ENCODE results near the gene SLC12A7.
"Not testable (repeated sequence)": the region's sequence is repeated elsewhere in the genome, so short reads cannot be mapped to it uniquely, and the experiment has no call there.

The SLC12A7 gene

DNA sequence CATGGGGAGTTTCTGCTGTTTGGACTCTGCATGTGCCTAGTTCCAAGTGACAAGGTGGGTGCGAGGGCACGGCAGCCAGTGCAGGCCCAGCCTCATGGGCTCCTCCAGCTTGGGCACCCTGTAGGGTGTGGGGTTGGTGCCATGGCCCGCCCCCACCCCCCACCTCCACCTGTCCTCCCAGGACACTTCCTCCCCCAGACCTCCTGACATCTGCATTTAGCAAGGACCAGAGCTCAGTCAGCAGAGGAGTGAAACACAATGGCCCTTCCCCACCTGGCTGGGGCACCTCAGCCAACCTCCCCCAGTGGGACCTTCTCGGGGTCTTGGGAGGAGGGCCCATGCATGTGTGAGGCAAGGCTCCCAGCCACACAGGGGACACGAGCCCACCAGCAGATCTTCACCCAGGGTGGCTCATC lies 105.2 kb downstream of the SLC12A7 start:
- 90 to 93% methylated on average over 5 of the region's 5 CpGs for WGBS, 2 experiments
- Histone ChIP-seq H3K4me1 (ENCODE audit: control insufficient read depth, insufficient read depth, low read length) (peaks cover 3% of the 10 kb centered on the region), H3K27ac (ENCODE audit: insufficient read depth, low read depth, low read length, poor library complexity, severe bottlenecking) (no peak overlapping the region), H3K9me3 (ENCODE audit: control insufficient read depth, low read length) (no peaks in the 10 kb centered on the region), H3K4me3 (ENCODE audit: insufficient read depth, low read depth, low read length) (no peak overlapping the region), H3K36me3 (ENCODE audit: control insufficient read depth, insufficient read depth, low read length) (no peaks in the 10 kb centered on the region), H3K27me3 (ENCODE audit: control insufficient read depth, insufficient read depth, low read length, poor library complexity, severe bottlenecking) (peaks cover 81% of the 10 kb centered on the region)

DNA sequence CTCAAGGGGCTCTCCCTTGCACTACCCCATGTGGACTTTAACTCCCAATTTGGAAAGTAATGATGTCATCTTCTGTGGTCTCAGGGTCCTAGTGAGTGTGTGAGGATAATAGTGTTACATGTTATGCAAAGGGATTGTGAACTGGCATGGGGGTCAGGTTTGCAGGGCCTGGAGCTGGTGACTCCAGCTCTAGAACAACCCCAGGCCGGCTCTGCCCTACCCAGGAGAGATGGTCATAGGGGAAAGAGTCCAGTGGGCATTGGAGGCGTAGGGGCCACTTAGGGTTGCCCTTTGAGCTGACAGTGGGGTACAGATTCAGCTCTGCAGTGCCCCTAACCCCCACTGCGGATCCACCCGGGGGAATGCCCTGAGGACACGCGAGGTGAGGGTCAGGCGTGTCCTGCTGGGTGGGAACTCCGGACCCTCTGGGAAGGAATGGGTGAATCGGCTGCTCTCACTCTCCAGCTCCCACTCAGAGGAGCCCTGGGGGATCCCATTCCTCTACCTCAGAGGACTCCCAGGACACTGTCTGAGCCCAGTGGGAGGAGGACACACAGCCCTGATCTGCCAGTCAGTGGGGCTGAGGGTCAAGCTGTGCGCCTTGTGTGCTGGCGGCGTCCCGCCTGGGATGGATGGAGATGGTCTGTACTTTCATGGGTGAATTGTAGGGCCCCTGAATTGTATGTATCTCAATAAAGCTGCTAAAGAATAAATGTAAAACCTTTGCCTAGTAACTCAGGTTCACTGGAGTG lies 105.8 kb downstream of the SLC12A7 start:
- Histone ChIP-seq H3K27ac (ENCODE audit: insufficient read depth, low read depth, low read length, poor library complexity, severe bottlenecking) (no peak overlapping the region), H3K9me3 (ENCODE audit: control insufficient read depth, low read length) (no peaks in the 10 kb centered on the region), H3K4me1 (ENCODE audit: control insufficient read depth, insufficient read depth, low read length) (peaks cover 3% of the 10 kb centered on the region), H3K4me3 (ENCODE audit: insufficient read depth, low read depth, low read length) (no peak overlapping the region), H3K36me3 (ENCODE audit: control insufficient read depth, insufficient read depth, low read length) (no peaks in the 10 kb centered on the region), H3K27me3 (ENCODE audit: control insufficient read depth, insufficient read depth, low read length, poor library complexity, severe bottlenecking) (peaks cover 81% of the 10 kb centered on the region)
- 94 to 95% methylated on average over 13 of the region's 13 CpGs for WGBS, 2 experiments

DNA sequence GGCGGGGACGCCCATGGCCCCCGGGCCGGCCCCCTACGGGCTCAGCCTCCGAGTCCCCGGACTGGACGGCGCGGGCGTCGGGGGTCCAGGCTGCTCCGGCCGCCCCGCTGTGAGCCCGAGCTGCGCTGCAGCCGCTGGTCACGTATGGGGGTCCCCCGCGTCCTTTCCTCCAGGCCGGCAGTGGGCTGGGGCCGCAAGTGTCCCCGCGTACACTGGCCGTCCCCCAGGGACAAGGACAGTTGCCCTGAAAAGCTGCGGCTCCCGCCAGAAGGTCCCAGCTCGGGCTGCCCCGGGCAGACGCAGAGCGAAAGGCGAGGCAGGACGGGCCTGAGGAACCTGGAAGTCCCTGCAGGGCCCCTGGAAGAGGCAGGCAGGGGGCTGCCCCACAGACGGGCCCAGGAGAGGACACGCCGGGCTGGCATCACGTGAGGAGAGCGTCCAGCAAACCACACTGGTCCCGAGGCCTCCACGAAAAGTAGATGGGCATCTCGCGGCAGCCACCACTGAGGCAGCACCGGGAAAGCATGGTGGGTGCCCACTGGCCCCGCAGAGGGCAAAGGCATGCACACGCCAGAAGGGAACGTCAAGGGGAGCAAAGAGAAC lies 106.5 kb downstream of the SLC12A7 start:
- Histone ChIP-seq H3K4me3 (ENCODE audit: insufficient read depth, low read depth, low read length) (peak overlapping the region; percentile 43), H3K9me3 (ENCODE audit: control insufficient read depth, low read length) (no peaks in the 10 kb centered on the region), H3K27ac (ENCODE audit: insufficient read depth, low read depth, low read length, poor library complexity, severe bottlenecking) (no peak overlapping the region), H3K36me3 (ENCODE audit: control insufficient read depth, insufficient read depth, low read length) (no peaks in the 10 kb centered on the region), H3K27me3 (ENCODE audit: control insufficient read depth, insufficient read depth, low read length, poor library complexity, severe bottlenecking) (peaks cover 74% of the 10 kb centered on the region), H3K4me1 (ENCODE audit: control insufficient read depth, insufficient read depth, low read length) (peaks cover 3% of the 10 kb centered on the region)
- WGBS, 2 experiments, result 46% methylated on average over 47 of the region's 47 CpGs

DNA sequence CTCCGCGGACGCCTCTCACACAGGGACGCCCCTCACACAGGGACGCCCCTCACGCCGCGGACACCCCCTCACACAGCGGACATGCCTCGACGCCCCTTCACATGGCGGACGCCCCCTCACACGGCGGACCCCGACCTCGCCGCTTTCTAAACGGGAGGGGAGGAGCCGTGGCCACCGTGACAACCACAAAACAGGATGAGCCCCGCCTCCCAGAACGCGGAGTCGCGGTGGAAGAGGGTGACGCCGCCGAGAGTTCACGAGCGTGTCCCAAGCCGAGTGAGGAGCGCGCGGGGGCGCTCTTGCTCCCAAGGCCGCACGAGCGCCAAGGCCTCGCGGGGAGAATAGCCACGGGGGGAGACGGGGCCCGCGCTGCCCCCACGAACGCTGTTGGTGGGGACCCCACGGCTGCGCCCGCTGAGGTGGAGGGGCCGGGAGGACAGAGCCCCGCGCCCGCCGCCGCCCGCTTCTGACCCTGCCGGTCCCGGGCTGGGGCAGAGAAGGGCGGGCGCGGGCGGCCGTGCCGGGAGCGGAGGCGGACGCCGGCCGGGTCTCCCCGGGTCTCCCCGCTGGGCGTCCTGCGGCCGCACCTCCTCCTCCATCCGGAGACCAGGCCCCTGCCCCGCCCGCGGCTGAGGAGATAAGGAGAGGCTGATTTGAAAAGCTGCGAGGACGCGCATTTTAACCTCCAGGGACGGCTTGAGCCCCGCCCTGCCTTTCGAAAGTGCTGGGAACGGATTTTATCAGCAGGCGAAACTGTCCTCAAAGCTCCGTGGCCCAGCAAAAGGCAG lies 107.2 kb downstream of the SLC12A7 start:
- WGBS, 2 experiments, result 6 to 7% methylated on average over 88 of the region's 88 CpGs
- no peaks in the 10 kb centered on the region for H3K36me3 ChIP-seq (ENCODE audit: control insufficient read depth, insufficient read depth, low read length)
- H3K4me1 ChIP-seq (ENCODE audit: control insufficient read depth, insufficient read depth, low read length), result peaks cover 3% of the 10 kb centered on the region
- peaks cover 67% of the 10 kb centered on the region for H3K27me3 ChIP-seq (ENCODE audit: control insufficient read depth, insufficient read depth, low read length, poor library complexity, severe bottlenecking)
- H3K4me3 ChIP-seq (ENCODE audit: insufficient read depth, low read depth, low read length), result peak overlapping the region; percentile 43
- H3K9me3 ChIP-seq (ENCODE audit: control insufficient read depth, low read length), result no peaks in the 10 kb centered on the region
- H3K27ac ChIP-seq (ENCODE audit: insufficient read depth, low read depth, low read length, poor library complexity, severe bottlenecking), result peak overlapping the region; percentile 8

DNA sequence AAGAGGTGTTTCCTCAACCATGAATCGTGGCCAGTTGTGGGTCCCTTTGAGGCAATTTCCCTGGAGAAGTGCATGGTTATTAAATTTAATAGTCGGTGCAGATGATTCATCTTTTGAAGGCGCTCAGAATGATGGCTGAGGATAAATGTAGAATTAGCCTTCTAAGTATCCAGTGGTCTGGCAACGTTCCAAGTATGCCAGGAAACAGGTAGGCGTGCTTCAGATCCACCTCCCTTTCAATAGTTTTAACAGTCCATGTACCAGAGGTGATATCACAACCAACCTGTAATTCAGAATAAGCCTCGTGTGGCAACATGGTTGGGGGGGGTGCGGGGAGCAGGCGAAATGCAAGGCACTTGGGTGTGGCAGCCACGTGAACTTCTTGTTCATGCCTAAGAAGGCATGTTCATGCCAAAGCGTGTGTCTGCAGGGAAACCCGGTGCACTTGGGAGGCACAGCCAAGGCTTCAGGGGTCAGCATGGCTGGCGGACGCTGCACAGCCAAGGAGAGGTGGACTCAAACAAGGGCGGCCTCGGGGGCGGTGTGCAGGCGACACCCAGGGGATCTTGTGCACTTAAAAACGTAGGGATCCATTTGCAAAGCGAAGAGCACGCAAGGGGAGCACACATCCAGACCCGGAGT lies 108.4 kb downstream of the SLC12A7 start:
- Histone ChIP-seq H3K27ac (ENCODE audit: insufficient read depth, low read depth, low read length, poor library complexity, severe bottlenecking) (no peak overlapping the region), H3K4me3 (ENCODE audit: insufficient read depth, low read depth, low read length) (no peak overlapping the region), H3K36me3 (ENCODE audit: control insufficient read depth, insufficient read depth, low read length) (no peaks in the 10 kb centered on the region), H3K4me1 (ENCODE audit: control insufficient read depth, insufficient read depth, low read length) (no peaks in the 10 kb centered on the region), H3K9me3 (ENCODE audit: control insufficient read depth, low read length) (no peaks in the 10 kb centered on the region), H3K27me3 (ENCODE audit: control insufficient read depth, insufficient read depth, low read length, poor library complexity, severe bottlenecking) (peaks cover 55% of the 10 kb centered on the region)
- 92 to 93% methylated on average over 21 of the region's 21 CpGs for WGBS, 2 experiments

DNA sequence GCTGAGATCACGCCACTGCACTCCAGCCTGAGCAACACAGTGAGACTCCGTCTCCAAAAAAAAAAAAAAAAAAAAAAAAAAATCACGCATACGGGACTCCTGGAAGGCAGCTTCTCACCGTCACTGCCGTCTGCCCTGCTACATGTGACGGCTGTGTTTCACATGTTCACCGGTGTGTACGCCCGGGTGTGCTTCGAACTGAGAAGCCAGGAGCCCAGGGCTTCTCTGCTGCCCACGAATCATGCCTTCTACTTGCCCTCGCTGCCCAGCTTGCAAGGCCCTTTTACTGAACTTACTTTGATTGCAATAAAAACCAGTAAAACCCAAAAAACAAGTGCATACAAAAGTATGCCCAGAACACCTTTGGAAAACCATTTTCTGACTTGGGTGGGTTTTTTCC lies 109.0 kb downstream of the SLC12A7 start:
- WGBS, 2 experiments, result 93 to 94% methylated on average over 13 of the region's 13 CpGs
- no peaks in the 10 kb centered on the region for H3K4me1 ChIP-seq (ENCODE audit: control insufficient read depth, insufficient read depth, low read length)
- H3K9me3 ChIP-seq (ENCODE audit: control insufficient read depth, low read length), result no peaks in the 10 kb centered on the region
- peaks cover 49% of the 10 kb centered on the region for H3K27me3 ChIP-seq (ENCODE audit: control insufficient read depth, insufficient read depth, low read length, poor library complexity, severe bottlenecking)
- H3K27ac ChIP-seq (ENCODE audit: insufficient read depth, low read depth, low read length, poor library complexity, severe bottlenecking), result no peak overlapping the region
- H3K36me3 ChIP-seq (ENCODE audit: control insufficient read depth, insufficient read depth, low read length), result no peaks in the 10 kb centered on the region
- no peak overlapping the region for H3K4me3 ChIP-seq (ENCODE audit: insufficient read depth, low read depth, low read length)

DNA sequence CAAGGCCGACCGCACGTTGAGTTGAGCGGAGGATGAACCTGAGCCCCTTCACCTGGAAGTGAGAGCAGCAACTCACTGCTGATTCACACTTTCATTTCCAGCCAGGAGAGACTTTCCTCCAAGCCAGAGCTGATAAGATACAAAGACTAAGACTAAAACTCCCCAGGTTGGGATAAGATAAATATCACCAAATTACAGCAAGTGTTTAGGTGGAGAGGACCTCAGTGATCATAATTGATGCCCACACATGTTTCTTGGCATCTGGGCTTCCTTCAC lies 109.7 kb downstream of the SLC12A7 start:
- no peak overlapping the region for H3K27ac ChIP-seq (ENCODE audit: insufficient read depth, low read depth, low read length, poor library complexity, severe bottlenecking)
- peaks cover 43% of the 10 kb centered on the region for H3K27me3 ChIP-seq (ENCODE audit: control insufficient read depth, insufficient read depth, low read length, poor library complexity, severe bottlenecking)
- H3K4me1 ChIP-seq (ENCODE audit: control insufficient read depth, insufficient read depth, low read length), result no peaks in the 10 kb centered on the region
- H3K9me3 ChIP-seq (ENCODE audit: control insufficient read depth, low read length), result no peaks in the 10 kb centered on the region
- 94 to 96% methylated on average over 4 of the region's 4 CpGs for WGBS, 2 experiments
- H3K4me3 ChIP-seq (ENCODE audit: insufficient read depth, low read depth, low read length), result no peak overlapping the region
- no peaks in the 10 kb centered on the region for H3K36me3 ChIP-seq (ENCODE audit: control insufficient read depth, insufficient read depth, low read length)

DNA sequence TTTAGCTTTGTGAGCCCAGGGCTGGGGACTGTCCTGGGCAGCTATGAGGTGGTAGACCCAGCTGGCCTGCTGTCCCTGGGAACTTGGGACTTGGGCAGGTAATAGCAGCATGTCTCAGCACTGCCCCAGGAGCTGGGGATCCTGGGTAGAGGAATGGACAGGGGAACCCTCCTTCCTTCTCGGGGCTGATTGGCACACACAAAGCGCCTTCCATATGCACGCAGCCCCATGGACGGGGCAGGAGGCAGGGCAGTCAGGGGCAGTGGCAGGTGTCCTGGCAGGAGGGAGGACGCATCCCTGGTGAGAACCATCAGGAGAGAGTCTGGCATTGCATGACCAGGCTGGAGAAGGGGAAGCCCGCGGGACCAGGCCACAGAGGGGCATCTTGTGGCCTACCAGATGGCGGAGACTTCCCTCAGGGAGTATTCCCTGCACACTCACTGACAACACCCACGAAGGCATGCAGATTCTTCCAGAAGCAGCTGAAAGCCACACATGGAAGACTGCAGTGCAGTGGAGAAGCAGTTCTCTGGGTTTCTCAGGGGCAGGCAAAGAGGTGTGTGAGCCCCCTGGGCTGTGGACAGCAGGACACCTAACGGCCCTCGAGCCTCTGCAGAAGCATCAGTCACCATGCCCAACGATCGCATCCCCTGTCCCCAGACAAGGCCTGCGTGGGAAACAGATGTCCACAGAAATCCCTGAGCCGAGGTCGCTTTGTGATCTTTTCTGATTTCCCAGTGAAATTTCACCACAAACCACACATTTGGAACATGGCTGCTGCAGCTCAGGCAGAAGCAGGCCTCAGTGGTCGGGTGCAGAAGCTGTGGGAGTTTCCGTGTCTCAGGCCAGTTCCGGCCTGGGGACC lies 110.2 kb downstream of the SLC12A7 start:
- no peaks in the 10 kb centered on the region for H3K4me1 ChIP-seq (ENCODE audit: control insufficient read depth, insufficient read depth, low read length)
- H3K4me3 ChIP-seq (ENCODE audit: insufficient read depth, low read depth, low read length), result no peak overlapping the region
- no peaks in the 10 kb centered on the region for H3K9me3 ChIP-seq (ENCODE audit: control insufficient read depth, low read length)
- WGBS, 2 experiments, result 92% methylated on average over 19 of the region's 19 CpGs
- H3K27ac ChIP-seq (ENCODE audit: insufficient read depth, low read depth, low read length, poor library complexity, severe bottlenecking), result no peak overlapping the region
- peaks cover 37% of the 10 kb centered on the region for H3K27me3 ChIP-seq (ENCODE audit: control insufficient read depth, insufficient read depth, low read length, poor library complexity, severe bottlenecking)
- H3K36me3 ChIP-seq (ENCODE audit: control insufficient read depth, insufficient read depth, low read length), result no peaks in the 10 kb centered on the region

DNA sequence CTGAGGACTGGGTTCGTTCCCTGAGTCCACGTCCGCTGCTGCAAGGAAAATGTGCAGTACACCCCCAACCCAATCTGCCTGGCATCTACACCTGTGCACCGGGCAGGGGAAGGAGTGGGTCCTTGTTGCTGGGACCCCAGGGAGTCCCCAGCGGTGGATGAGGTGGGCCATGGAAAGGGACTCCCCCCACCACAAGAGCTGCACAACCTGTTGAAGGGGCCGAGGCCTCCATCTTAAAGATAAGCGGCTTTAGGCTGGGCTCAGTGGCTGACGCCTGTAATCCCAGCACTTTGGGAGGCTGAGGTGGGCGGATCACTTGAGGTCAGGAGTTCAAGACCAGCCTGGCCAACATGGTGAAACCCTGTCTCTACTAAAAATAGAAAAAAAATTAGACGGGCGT lies 111.0 kb downstream of the SLC12A7 start:
- 92% methylated on average over 11 of the region's 11 CpGs for WGBS, 2 experiments
- not testable (repeated sequence) for H3K36me3 ChIP-seq (ENCODE audit: control insufficient read depth, insufficient read depth, low read length); H3K4me3 ChIP-seq (ENCODE audit: insufficient read depth, low read depth, low read length); H3K4me1 ChIP-seq (ENCODE audit: control insufficient read depth, insufficient read depth, low read length); H3K27ac ChIP-seq (ENCODE audit: insufficient read depth, low read depth, low read length, poor library complexity, severe bottlenecking); H3K9me3 ChIP-seq (ENCODE audit: control insufficient read depth, low read length)
- H3K27me3 ChIP-seq (ENCODE audit: control insufficient read depth, insufficient read depth, low read length, poor library complexity, severe bottlenecking), result peaks cover 29% of the 10 kb centered on the region
